Neural progenitor cell (in vitro differentiated cells): ENCODE measurements around the gene MARVELD1.

Experiments
- CTCF ChIP-seq: fragments of 200-600 bp; sonication (generic); IDR thresholded peaks from 2 replicates; pipeline ENCODE4 v1.5.1; 2017; ENCODE audit warnings: antibody characterized with exemption, mild to moderate bottlenecking
- EZH2 ChIP-seq: fragments of 200-600 bp; sonication (generic); IDR thresholded peaks from 2 replicates; pipeline ENCODE4 v1.6.1; 2017; ENCODE audit warnings: antibody characterized with exemption, mild to moderate bottlenecking, moderate library complexity
- EZH2phosphoT487 ChIP-seq: fragments of 200-600 bp; sonication (generic); IDR thresholded peaks from 2 replicates; pipeline ENCODE4 v1.6.1; 2017; ENCODE audit warnings: antibody characterized with exemption

DNA sequence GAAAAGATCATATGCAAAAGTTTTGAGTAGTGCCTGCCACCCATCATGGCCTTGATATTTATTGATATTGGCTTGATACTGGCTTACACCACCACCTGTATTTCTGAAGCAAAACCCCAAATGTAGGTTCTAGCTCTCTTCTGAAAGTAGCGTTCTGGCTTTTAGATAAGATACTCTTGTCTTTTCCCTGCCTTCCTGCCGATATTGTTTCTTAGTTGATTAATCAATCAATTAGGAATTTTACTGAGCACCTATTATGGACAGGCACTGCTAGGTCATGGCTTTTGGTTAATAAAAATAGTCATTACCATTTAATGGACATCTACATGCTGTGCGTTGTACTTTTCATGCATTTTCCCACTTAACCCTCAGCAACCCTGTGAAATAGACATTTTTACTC lies 50.4 kb downstream of the MARVELD1 start:
- TF ChIP-seq CTCF (no peak), EZH2 (no peak), EZH2phosphoT487 (no peak)
